RWPE2 (cell line): Measurements from ENCODE around the gene C17orf114.

Experiments
- ATAC-seq: fragments of 200-7000 bp; cut with Tn5 transposase; 3 replicates; pipeline ENCODE4 v1.9.1; 2021; ENCODE audit warnings: low read depth
- DNase-seq: peaks from one replicate; pipeline ENCODE4 v3.0.0-alpha.2; 2020; ENCODE audit warnings: low spot score
- H3K27ac ChIP-seq: fragments of 450-650 bp; 2 replicates; pipeline ENCODE4 v1.5.1; 2017; ENCODE audit warnings: mild to moderate bottlenecking; ENCODE audit not compliant: poor library complexity, severe bottlenecking
- H3K27me3 ChIP-seq: fragments of 250-450 bp; sonication (Bioruptor Pico); 2 replicates; pipeline ENCODE4 v1.5.1; 2021; ENCODE audit warnings: mild to moderate bottlenecking, moderate library complexity; ENCODE audit not compliant: insufficient read depth, poor library complexity, severe bottlenecking
- H3K36me3 ChIP-seq: fragments of 250-450 bp; sonication (Bioruptor Pico); 2 replicates; pipeline ENCODE4 v1.5.1; 2020; ENCODE audit warnings: low read depth, mild to moderate bottlenecking, moderate library complexity
- H3K4me1 ChIP-seq: fragments of 250-450 bp; sonication (Bioruptor Pico); 2 replicates; pipeline ENCODE4 v1.5.1; 2021; ENCODE audit warnings: mild to moderate bottlenecking, moderate library complexity; ENCODE audit not compliant: insufficient read depth, poor library complexity, severe bottlenecking
- H3K4me3 ChIP-seq: fragments of 250-450 bp; sonication (Bioruptor Pico); 2 replicates; pipeline ENCODE4 v1.5.1; 2021; ENCODE audit warnings: mild to moderate bottlenecking, moderate library complexity; ENCODE audit not compliant: severe bottlenecking
- H3K9me3 ChIP-seq: fragments of 250-450 bp; sonication (Bioruptor Pico); 2 replicates; pipeline ENCODE4 v1.5.1; 2021; ENCODE audit warnings: mild to moderate bottlenecking, moderate library complexity; ENCODE audit not compliant: severe bottlenecking
- TF ChIP-seq, protein P1 (sequence below): fragments of 450-650 bp; IDR thresholded peaks from one replicate; pipeline ENCODE4 v1.5.1; 2017; ENCODE audit warnings: mild to moderate bottlenecking, moderate library complexity; ENCODE audit not compliant: poor library complexity, severe bottlenecking

The C17orf114 gene

DNA sequence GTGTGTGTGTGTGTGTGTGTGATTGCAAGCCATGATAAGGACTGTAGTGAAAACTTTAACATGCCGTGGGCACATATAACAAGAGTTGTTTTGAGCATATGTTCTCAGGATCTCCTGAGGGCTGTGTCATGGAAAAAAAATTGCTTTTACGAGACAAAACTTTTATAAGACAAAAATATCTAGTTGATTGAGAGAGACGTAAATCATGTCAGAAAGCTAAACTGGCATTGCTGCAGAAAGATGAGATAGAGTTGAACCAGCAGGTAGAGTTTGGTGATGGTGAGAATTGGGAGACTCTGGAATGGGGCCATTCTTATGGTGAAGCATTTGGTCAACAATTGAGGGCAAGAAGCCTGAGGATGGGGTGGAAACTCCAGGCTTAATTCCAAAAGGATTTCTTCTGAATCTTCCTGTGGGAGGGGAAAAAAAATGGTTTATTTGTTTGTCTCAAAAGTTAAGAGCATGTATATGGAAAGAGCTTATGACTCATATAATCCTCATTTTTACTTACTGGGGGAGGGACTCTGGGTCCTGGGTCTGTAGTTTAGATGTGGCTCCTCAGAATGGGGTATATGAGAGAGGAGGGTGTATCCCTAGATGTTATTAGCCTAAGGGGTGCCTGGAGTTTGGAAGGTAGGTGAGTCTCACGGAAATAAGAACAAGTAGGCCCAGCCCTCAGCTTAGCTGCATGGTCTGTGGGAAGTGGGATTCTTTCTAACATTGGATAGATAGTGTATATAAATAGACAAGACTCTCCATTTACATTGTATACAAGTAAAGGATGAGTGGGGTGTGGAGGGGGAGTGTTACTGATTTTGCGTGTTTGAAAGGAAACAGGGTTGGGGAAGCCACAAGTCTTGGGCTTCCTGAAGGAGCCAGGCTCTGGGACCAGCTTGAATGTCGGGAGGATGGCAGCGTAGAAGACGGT is 38.1 kb upstream of the C17orf114 start:
- peaks cover 50% of the 10 kb centered on the region for H3K36me3 ChIP-seq
- peaks cover 10% of the 10 kb centered on the region for H3K4me1 ChIP-seq
- ATAC-seq: no peak
- no peaks in the 10 kb centered on the region for H3K27me3 ChIP-seq
- TF ChIP-seq, protein P1, sequence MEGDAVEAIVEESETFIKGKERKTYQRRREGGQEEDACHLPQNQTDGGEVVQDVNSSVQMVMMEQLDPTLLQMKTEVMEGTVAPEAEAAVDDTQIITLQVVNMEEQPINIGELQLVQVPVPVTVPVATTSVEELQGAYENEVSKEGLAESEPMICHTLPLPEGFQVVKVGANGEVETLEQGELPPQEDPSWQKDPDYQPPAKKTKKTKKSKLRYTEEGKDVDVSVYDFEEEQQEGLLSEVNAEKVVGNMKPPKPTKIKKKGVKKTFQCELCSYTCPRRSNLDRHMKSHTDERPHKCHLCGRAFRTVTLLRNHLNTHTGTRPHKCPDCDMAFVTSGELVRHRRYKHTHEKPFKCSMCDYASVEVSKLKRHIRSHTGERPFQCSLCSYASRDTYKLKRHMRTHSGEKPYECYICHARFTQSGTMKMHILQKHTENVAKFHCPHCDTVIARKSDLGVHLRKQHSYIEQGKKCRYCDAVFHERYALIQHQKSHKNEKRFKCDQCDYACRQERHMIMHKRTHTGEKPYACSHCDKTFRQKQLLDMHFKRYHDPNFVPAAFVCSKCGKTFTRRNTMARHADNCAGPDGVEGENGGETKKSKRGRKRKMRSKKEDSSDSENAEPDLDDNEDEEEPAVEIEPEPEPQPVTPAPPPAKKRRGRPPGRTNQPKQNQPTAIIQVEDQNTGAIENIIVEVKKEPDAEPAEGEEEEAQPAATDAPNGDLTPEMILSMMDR: no peak
- no peak overlapping the region for H3K4me3 ChIP-seq
- peak overlapping the region; percentile 30 for H3K27ac ChIP-seq
- H3K9me3 ChIP-seq: no peaks in the 10 kb centered on the region
- DNase-seq: no peak

DNA sequence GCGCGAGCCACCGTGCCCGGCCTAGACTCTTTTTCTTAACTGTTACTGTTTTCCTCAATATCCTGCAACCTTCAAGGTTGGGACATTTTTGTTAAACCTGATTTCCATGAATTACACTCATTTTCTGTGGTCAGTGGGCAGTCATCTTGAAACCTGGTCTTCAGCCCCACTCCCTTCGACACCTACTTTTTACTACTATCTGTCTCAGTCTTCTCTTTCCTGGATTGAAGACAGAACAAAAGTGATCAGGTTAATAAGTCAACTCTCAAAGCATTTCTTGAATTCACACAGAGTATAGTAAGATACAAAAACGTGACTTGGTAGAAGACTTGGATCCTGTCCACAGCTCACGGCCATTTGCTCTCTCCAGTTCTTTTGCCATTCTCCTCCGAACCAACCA is 37.1 kb upstream of the C17orf114 start:
- H3K9me3 ChIP-seq: no peaks in the 10 kb centered on the region
- peak overlapping the region; percentile 30 for H3K27ac ChIP-seq
- peaks cover 13% of the 10 kb centered on the region for H3K4me1 ChIP-seq
- H3K4me3 ChIP-seq: no peak overlapping the region
- H3K36me3 ChIP-seq: peaks cover 45% of the 10 kb centered on the region
- DNase-seq (no peak), ATAC-seq (no peak)
- no peaks in the 10 kb centered on the region for H3K27me3 ChIP-seq
- TF ChIP-seq, protein P1: no peak

GRCh38 chr17:4838309-4838785 is 36.2 kb upstream of the C17orf114 start:
- Histone ChIP-seq H3K9me3 (no peaks in the 10 kb centered on the region), H3K27ac (no peak overlapping the region), H3K4me1 (peaks cover 13% of the 10 kb centered on the region), H3K36me3 (peaks cover 39% of the 10 kb centered on the region), H3K27me3 (no peaks in the 10 kb centered on the region), H3K4me3 (no peak overlapping the region)
- no peak for DNase-seq
- no peak for ATAC-seq
- TF ChIP-seq, protein P1: no peak

DNA sequence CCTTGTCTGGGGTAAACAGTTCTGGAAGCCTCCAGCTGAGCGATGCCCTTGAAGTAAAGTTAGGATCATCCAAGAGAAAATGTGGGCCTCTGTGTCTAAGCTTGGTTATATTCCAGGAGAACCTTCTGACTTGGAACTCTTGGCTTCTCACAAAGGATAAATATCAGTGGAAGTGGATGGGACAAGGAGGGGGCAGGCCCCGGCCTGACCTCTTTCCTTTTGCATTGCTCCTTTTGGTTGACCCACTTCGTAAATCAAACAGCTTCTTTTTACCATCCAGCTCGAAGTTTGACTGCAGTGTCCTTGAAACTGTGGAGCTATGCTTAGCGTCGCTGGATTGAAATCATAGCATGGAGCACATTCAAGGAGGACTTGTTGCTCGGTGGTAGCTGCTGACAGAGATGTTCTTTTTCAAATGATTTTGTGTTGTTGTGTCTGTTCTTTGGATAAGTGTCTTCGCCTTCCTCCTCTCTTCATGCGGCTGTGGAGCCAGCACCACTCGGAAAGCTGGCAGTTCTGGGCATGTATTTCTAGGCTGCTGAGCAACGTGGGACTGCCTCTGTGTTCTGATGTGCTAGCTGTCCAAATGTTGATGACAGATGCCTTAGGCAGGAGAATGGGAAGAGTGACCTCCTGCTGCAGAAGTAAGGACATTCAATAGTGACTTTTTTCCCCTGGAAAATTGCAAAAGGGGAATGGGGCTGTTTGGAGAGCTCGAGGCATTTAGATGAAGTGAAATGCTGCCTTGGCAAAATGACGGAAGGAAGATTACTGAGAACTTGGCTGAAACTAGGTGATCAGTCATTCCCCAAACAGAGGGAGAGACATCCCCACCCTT is 35.6 kb upstream of the C17orf114 start:
- H3K4me1 ChIP-seq: peaks cover 13% of the 10 kb centered on the region
- H3K27me3 ChIP-seq: no peaks in the 10 kb centered on the region
- TF ChIP-seq, protein P1: no peak
- no peak overlapping the region for H3K4me3 ChIP-seq
- DNase-seq (no peak), ATAC-seq (no peak)
- peaks cover 39% of the 10 kb centered on the region for H3K36me3 ChIP-seq
- no peaks in the 10 kb centered on the region for H3K9me3 ChIP-seq
- H3K27ac ChIP-seq: no peak overlapping the region
